SH-SY5Y (cell line): ENCODE data around the gene NT5C1B.

Source experiments
- GATA2 ChIP-seq: IDR thresholded peaks from 2 replicates; pipeline ENCODE4 v1.6.1; 2011; ENCODE audit warnings: mild to moderate bottlenecking, low read depth, low read length
- GATA3 ChIP-seq: IDR thresholded peaks from 2 replicates; pipeline ENCODE4 v1.6.1; 2011; ENCODE audit warnings: low read depth, mild to moderate bottlenecking, low read length, moderate library complexity

NT5C1B gene

GRCh38 chr2:18518116-18519111 is 71.0 kb downstream of the NT5C1B start:
- TF ChIP-seq GATA3: no peak
- TF ChIP-seq GATA2: no peak

DNA sequence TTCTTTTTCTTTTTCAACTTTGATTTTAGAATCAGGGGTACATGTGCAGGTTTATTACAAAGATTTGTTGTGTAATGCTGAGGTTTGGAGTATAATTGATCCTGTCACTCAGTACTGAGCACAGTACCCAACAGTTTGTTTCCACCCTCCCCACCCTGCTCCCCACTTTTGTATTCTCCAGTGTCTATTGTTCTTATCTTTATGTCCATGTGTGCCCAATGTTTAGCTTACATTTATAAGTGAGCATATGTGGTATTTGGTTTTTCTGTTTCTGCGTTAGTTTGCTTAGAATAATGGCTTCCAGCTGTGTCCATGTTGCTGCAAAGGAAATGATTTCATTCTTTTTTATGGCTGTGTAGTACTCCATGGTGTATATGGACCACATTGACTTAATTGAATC is 72.0 kb downstream of the NT5C1B start:
- TF ChIP-seq GATA3 (no peak), GATA2 (no peak)

DNA sequence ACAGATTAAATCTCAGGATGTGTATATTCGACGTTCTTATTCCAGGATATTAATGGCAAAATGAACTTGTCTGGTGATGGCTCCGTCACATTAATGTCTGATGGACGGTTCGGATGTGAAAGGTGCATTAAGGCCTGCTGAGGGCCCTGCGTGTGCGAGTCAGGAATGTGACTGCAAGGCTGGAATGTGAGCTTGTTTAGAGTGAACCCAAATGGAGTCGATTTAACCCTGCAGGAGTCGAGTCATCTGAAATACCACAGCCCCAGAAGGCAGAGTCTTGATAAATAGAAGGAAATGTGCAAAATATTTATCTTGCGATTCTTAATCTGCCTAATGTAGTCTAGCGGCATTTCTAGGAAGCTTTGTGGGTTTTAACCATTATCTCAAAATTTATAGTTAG is 73.3 kb downstream of the NT5C1B start:
- TF ChIP-seq GATA3 (no peak), GATA2 (no peak)

DNA sequence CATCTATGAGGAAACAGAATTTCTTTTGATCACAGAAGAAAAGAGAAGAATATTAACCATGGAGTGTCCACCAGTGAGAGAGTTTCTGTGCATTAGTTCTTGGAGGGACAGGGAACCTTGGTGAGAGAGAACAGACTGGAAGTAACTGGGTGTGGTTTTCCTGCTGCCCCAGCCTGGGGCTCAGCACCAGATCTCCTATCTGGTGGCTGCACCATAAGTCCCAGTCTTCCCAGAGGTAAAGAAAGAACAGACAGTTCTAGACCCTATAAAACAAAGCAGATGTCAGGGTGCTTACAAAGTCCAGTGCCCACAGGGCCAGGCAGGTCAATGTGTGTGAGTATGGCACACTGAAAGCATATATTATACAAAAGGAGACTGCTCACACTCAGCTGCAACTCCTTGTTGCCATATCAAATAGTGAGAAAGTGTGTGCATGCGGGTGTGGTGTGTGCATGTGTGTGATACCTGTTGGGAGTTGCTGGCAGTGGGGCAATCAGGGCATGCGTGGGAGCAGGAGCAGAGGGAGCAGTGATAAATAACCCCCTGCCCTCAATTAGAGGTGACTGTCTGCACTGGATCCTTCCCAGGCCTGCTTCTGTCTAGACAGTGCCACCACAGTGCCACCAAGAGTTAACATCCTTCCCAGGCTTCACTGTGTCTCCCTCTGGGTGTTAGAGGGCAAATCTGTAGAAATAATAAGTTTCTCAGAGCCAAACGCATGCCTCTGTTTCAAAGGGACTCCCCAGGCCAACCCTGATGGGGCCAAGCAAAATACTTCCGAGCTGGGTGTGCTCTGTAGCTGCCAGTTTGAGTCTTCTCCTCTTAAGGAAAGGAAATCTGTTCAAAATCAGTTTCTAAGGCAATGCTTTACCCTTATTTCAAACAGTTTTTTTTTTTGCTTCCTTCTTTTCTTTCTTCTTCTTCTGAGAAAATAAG is 74.6 kb downstream of the NT5C1B start:
- TF ChIP-seq GATA3 (no peak), GATA2 (no peak)
